ENCODE data around the gene AFF3.

AFF3 gene

DNA sequence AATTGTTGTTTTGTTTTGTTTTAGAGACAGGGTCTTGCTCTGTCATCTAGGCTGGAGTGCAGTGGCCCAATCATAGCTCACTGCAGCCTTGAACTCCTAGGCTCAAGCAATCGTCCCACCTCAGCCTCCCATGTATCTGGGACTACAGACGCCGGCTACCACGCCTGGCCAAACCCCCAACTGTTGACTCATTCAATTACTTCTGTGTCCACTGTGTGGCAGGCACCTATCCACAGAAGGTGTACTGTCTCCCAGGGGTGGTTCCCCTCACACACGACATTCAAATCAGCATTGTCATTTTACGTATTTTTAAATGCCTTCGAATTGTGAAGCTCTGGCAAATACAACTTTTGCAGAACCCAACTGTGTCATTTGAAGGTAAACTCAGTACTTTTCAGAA is 464.6 kb downstream of the AFF3 start:
- TF ChIP-seq, protein P1, sequence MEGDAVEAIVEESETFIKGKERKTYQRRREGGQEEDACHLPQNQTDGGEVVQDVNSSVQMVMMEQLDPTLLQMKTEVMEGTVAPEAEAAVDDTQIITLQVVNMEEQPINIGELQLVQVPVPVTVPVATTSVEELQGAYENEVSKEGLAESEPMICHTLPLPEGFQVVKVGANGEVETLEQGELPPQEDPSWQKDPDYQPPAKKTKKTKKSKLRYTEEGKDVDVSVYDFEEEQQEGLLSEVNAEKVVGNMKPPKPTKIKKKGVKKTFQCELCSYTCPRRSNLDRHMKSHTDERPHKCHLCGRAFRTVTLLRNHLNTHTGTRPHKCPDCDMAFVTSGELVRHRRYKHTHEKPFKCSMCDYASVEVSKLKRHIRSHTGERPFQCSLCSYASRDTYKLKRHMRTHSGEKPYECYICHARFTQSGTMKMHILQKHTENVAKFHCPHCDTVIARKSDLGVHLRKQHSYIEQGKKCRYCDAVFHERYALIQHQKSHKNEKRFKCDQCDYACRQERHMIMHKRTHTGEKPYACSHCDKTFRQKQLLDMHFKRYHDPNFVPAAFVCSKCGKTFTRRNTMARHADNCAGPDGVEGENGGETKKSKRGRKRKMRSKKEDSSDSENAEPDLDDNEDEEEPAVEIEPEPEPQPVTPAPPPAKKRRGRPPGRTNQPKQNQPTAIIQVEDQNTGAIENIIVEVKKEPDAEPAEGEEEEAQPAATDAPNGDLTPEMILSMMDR (IDR thresholded peaks at IDR 0.05; ENCODE audit: low read depth, low read length, poor library complexity, severe bottlenecking), result no peak
- no peak for TF ChIP-seq EZH2phosphoT487 (IDR thresholded peaks at IDR 0.05; ENCODE audit: borderline replicate concordance, low read length)
- Histone ChIP-seq H3K36me3 (ENCODE audit: control insufficient read depth, low read length) (peaks cover 4% of the 10 kb centered on the region; the same call in 1 of the 2 replicates), H3K9me3 (ENCODE audit: control insufficient read depth, insufficient read depth, low read length) (no peaks in the 10 kb centered on the region), H3K4me1 (ENCODE audit: control insufficient read depth, low read length) (peaks cover 49% of the 10 kb centered on the region), H4K20me1 (ENCODE audit: control insufficient read depth, insufficient read depth, low read depth, low read length) (no peaks in the 10 kb centered on the region), H3K79me2 (ENCODE audit: control insufficient read depth, low read length) (no peaks in the 10 kb centered on the region), H3K27ac (ENCODE audit: low read depth, low read length) (no peak overlapping the region), H3K27me3 (ENCODE audit: control insufficient read depth, low read length) (no peaks in the 10 kb centered on the region), H3K4me3 (ENCODE audit: low read length) (no peak overlapping the region), H3F3A (ENCODE audit: control insufficient read depth, insufficient read depth) (no peaks in the 10 kb centered on the region), H3K9me2 (replicated peaks; ENCODE audit: control insufficient read depth, low read length) (no peaks in the 10 kb centered on the region), H3K4me2 (ENCODE audit: low read length) (no peak overlapping the region)

DNA sequence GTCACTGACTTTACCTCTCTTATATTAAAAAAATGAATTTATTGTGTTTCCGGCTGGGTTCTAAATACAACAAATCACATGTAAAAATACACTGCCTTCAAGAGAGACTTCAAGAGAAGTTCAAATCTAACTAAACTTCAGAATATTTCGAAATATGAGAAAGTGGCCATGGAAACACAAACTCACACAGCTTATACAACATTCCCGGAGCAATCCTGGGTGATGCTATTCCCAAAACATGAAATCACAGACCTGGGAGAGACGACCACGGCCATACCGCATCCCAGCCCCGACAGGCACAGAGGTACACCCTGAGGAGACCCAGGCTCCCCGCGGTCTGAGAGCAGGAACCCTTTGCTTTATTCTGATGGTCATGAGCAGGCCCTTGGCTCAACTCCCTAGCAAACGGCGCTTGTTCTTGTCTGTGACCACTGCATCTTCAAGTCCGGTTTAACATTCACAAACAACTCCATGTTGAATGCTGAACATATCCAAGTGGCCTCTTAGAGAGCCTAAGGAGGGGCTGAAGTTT is 467.2 kb downstream of the AFF3 start:
- Histone ChIP-seq H3K79me2 (ENCODE audit: control insufficient read depth, low read length) (no peaks in the 10 kb centered on the region), H3K36me3 (ENCODE audit: control insufficient read depth, low read length) (peaks cover 6% of the 10 kb centered on the region; the same call in 1 of the 2 replicates), H3F3A (ENCODE audit: control insufficient read depth, insufficient read depth) (peaks cover 20% of the 10 kb centered on the region), H3K27ac (ENCODE audit: low read depth, low read length) (no peak overlapping the region), H3K4me3 (ENCODE audit: low read length) (no peak overlapping the region), H3K9me3 (ENCODE audit: control insufficient read depth, insufficient read depth, low read length) (no peaks in the 10 kb centered on the region), H3K27me3 (ENCODE audit: control insufficient read depth, low read length) (no peaks in the 10 kb centered on the region), H4K20me1 (ENCODE audit: control insufficient read depth, insufficient read depth, low read depth, low read length) (no peaks in the 10 kb centered on the region), H3K9me2 (replicated peaks; ENCODE audit: control insufficient read depth, low read length) (no peaks in the 10 kb centered on the region), H3K4me2 (ENCODE audit: low read length) (no peak overlapping the region), H3K4me1 (ENCODE audit: control insufficient read depth, low read length) (peaks cover 75% of the 10 kb centered on the region)
- TF ChIP-seq EZH2phosphoT487 (IDR thresholded peaks at IDR 0.05; ENCODE audit: borderline replicate concordance, low read length), result no peak
- TF ChIP-seq, protein P1 (IDR thresholded peaks at IDR 0.05; ENCODE audit: low read depth, low read length, poor library complexity, severe bottlenecking), result no peak

- Histone ChIP-seq H3K4me2 (ENCODE audit: low read length) (peak overlapping the region; percentile 70), H3K27me3 (ENCODE audit: control insufficient read depth, low read length) (no peaks in the 10 kb centered on the region), H4K20me1 (ENCODE audit: control insufficient read depth, insufficient read depth, low read depth, low read length) (no peaks in the 10 kb centered on the region), H3K4me3 (ENCODE audit: low read length) (no peak overlapping the region; the same call in 1 of the 2 replicates), H3K9me3 (ENCODE audit: control insufficient read depth, insufficient read depth, low read length) (peaks cover under 1% of the 10 kb centered on the region; the same call in 1 of the 2 replicates), H3K79me2 (ENCODE audit: control insufficient read depth, low read length) (no peaks in the 10 kb centered on the region), H3K4me1 (ENCODE audit: control insufficient read depth, low read length) (peaks cover 65% of the 10 kb centered on the region), H3K27ac (ENCODE audit: low read depth, low read length) (no peak overlapping the region), H3F3A (ENCODE audit: control insufficient read depth, insufficient read depth) (peaks cover 20% of the 10 kb centered on the region), H3K36me3 (ENCODE audit: control insufficient read depth, low read length) (peaks cover 5% of the 10 kb centered on the region), H3K9me2 (replicated peaks; ENCODE audit: control insufficient read depth, low read length) (no peaks in the 10 kb centered on the region)
- no peak for TF ChIP-seq EZH2phosphoT487 (IDR thresholded peaks at IDR 0.05; ENCODE audit: borderline replicate concordance, low read length)
- TF ChIP-seq, protein P1 (IDR thresholded peaks at IDR 0.05; ENCODE audit: low read depth, low read length, poor library complexity, severe bottlenecking), result no peak
These were observed 468.3 kb downstream of the AFF3 start for GRCh38 chr2:99674090-99674489.
